GM23338 (cell line): ENCODE results near the gene CPXM2.

Experiments used
- CREB1 ChIP-seq: fragments of 250-450 bp; sonication (Bioruptor Pico); IDR thresholded peaks from 2 replicates; pipeline ENCODE4 v1.5.0; 2020; ENCODE audit warnings: low read depth, mild to moderate bottlenecking, moderate library complexity
- EZH2 ChIP-seq: fragments of 200-600 bp; sonication (generic); IDR thresholded peaks from one replicate; pipeline ENCODE4 v1.8.0; 2017; ENCODE audit warnings: antibody characterized with exemption, mild to moderate bottlenecking, low read depth; ENCODE audit not compliant: unreplicated experiment
- EZH2phosphoT487 ChIP-seq: fragments of 200-600 bp; sonication (generic); IDR thresholded peaks from one replicate; pipeline ENCODE4 v1.8.1; 2018; ENCODE audit warnings: antibody characterized with exemption; ENCODE audit not compliant: unreplicated experiment
- JUNB ChIP-seq: IDR thresholded peaks from one replicate; pipeline ENCODE4 v1.6.1; 2016; ENCODE audit warnings: antibody characterized with exemption; ENCODE audit not compliant: unreplicated experiment
- NANOG ChIP-seq: IDR thresholded peaks from 2 replicates; pipeline ENCODE4 v1.6.1; 2016; ENCODE audit warnings: antibody characterized with exemption, borderline replicate concordance
- POLR2AphosphoS5 ChIP-seq: IDR thresholded peaks from 2 replicates; pipeline ENCODE4 v1.6.1; 2016; ENCODE audit warnings: antibody characterized with exemption, low read depth
- STAT1 ChIP-seq: IDR thresholded peaks from one replicate; pipeline ENCODE4 v1.6.1; 2016; ENCODE audit warnings: antibody characterized with exemption; ENCODE audit not compliant: unreplicated experiment
- ZNF114 ChIP-seq: fragments of 250-450 bp; sonication (Bioruptor Pico); IDR thresholded peaks from 2 replicates; pipeline ENCODE4 v1.5.0; 2020; ENCODE audit warnings: mild to moderate bottlenecking, moderate library complexity
- TF ChIP-seq, protein P1 (sequence below), 2 experiments: fragments of 200-600 bp in 1 of 2; sonication (generic) in 1 of 2; conservative IDR thresholded peaks; 2 replicates each; pipeline versions ENCODE4 v1.5.1 to v1.6.1; 2016 to 2017; ENCODE audit warnings: antibody characterized with exemption in 2 of 2, low read depth in 2 of 2, mild to moderate bottlenecking in 2 of 2, moderate library complexity in 1 of 2
- TF ChIP-seq, protein P2 (sequence below): IDR thresholded peaks from one replicate; pipeline ENCODE4 v1.6.1; 2018; ENCODE audit warnings: antibody characterized with exemption; ENCODE audit not compliant: unreplicated experiment
- TF ChIP-seq, protein P3 (sequence below): IDR thresholded peaks from 2 replicates; pipeline ENCODE4 v1.6.1; 2016; ENCODE audit warnings: antibody characterized with exemption
- TF ChIP-seq, protein P4 (sequence below): fragments of 250-450 bp; sonication (Bioruptor Pico); IDR thresholded peaks from 2 replicates; pipeline ENCODE4 v1.5.0; 2020; ENCODE audit warnings: mild to moderate bottlenecking, moderate library complexity

DNA sequence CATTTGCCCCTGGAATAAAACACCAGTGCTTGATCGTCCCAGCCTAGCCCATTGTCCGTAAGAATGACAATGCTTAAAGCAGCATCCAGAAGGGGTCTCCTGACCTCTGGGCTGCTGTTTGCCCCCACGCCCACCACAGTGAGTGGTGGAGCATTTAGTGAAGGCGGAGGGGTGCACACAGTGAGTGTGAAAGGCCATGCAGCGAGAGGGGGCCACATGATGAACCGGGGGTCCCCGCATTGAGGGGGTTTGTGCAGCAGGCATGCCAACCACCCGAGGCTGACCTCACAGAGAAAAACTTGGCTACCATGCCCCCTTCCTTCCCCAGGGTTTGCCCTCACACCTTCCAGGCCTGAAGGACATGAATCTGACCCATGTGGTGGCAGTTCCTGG is 28.4 kb downstream of the CPXM2 start:
- TF ChIP-seq, protein P1, sequence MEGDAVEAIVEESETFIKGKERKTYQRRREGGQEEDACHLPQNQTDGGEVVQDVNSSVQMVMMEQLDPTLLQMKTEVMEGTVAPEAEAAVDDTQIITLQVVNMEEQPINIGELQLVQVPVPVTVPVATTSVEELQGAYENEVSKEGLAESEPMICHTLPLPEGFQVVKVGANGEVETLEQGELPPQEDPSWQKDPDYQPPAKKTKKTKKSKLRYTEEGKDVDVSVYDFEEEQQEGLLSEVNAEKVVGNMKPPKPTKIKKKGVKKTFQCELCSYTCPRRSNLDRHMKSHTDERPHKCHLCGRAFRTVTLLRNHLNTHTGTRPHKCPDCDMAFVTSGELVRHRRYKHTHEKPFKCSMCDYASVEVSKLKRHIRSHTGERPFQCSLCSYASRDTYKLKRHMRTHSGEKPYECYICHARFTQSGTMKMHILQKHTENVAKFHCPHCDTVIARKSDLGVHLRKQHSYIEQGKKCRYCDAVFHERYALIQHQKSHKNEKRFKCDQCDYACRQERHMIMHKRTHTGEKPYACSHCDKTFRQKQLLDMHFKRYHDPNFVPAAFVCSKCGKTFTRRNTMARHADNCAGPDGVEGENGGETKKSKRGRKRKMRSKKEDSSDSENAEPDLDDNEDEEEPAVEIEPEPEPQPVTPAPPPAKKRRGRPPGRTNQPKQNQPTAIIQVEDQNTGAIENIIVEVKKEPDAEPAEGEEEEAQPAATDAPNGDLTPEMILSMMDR (conservative IDR thresholded peaks at IDR 0.05; ENCODE audit: low read depth in 2 of 2), result no peak
- no peak for TF ChIP-seq POLR2AphosphoS5
- TF ChIP-seq, protein P2, sequence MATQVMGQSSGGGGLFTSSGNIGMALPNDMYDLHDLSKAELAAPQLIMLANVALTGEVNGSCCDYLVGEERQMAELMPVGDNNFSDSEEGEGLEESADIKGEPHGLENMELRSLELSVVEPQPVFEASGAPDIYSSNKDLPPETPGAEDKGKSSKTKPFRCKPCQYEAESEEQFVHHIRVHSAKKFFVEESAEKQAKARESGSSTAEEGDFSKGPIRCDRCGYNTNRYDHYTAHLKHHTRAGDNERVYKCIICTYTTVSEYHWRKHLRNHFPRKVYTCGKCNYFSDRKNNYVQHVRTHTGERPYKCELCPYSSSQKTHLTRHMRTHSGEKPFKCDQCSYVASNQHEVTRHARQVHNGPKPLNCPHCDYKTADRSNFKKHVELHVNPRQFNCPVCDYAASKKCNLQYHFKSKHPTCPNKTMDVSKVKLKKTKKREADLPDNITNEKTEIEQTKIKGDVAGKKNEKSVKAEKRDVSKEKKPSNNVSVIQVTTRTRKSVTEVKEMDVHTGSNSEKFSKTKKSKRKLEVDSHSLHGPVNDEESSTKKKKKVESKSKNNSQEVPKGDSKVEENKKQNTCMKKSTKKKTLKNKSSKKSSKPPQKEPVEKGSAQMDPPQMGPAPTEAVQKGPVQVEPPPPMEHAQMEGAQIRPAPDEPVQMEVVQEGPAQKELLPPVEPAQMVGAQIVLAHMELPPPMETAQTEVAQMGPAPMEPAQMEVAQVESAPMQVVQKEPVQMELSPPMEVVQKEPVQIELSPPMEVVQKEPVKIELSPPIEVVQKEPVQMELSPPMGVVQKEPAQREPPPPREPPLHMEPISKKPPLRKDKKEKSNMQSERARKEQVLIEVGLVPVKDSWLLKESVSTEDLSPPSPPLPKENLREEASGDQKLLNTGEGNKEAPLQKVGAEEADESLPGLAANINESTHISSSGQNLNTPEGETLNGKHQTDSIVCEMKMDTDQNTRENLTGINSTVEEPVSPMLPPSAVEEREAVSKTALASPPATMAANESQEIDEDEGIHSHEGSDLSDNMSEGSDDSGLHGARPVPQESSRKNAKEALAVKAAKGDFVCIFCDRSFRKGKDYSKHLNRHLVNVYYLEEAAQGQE, result no peak
- no peak for TF ChIP-seq JUNB
- no peak for TF ChIP-seq EZH2phosphoT487
- no peak for TF ChIP-seq EZH2
- no peak for TF ChIP-seq CREB1 (CRISPR knock-in tag)
- TF ChIP-seq NANOG, result no peak
- TF ChIP-seq, protein P3, sequence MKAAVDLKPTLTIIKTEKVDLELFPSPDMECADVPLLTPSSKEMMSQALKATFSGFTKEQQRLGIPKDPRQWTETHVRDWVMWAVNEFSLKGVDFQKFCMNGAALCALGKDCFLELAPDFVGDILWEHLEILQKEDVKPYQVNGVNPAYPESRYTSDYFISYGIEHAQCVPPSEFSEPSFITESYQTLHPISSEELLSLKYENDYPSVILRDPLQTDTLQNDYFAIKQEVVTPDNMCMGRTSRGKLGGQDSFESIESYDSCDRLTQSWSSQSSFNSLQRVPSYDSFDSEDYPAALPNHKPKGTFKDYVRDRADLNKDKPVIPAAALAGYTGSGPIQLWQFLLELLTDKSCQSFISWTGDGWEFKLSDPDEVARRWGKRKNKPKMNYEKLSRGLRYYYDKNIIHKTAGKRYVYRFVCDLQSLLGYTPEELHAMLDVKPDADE, result no peak
- TF ChIP-seq, protein P4, sequence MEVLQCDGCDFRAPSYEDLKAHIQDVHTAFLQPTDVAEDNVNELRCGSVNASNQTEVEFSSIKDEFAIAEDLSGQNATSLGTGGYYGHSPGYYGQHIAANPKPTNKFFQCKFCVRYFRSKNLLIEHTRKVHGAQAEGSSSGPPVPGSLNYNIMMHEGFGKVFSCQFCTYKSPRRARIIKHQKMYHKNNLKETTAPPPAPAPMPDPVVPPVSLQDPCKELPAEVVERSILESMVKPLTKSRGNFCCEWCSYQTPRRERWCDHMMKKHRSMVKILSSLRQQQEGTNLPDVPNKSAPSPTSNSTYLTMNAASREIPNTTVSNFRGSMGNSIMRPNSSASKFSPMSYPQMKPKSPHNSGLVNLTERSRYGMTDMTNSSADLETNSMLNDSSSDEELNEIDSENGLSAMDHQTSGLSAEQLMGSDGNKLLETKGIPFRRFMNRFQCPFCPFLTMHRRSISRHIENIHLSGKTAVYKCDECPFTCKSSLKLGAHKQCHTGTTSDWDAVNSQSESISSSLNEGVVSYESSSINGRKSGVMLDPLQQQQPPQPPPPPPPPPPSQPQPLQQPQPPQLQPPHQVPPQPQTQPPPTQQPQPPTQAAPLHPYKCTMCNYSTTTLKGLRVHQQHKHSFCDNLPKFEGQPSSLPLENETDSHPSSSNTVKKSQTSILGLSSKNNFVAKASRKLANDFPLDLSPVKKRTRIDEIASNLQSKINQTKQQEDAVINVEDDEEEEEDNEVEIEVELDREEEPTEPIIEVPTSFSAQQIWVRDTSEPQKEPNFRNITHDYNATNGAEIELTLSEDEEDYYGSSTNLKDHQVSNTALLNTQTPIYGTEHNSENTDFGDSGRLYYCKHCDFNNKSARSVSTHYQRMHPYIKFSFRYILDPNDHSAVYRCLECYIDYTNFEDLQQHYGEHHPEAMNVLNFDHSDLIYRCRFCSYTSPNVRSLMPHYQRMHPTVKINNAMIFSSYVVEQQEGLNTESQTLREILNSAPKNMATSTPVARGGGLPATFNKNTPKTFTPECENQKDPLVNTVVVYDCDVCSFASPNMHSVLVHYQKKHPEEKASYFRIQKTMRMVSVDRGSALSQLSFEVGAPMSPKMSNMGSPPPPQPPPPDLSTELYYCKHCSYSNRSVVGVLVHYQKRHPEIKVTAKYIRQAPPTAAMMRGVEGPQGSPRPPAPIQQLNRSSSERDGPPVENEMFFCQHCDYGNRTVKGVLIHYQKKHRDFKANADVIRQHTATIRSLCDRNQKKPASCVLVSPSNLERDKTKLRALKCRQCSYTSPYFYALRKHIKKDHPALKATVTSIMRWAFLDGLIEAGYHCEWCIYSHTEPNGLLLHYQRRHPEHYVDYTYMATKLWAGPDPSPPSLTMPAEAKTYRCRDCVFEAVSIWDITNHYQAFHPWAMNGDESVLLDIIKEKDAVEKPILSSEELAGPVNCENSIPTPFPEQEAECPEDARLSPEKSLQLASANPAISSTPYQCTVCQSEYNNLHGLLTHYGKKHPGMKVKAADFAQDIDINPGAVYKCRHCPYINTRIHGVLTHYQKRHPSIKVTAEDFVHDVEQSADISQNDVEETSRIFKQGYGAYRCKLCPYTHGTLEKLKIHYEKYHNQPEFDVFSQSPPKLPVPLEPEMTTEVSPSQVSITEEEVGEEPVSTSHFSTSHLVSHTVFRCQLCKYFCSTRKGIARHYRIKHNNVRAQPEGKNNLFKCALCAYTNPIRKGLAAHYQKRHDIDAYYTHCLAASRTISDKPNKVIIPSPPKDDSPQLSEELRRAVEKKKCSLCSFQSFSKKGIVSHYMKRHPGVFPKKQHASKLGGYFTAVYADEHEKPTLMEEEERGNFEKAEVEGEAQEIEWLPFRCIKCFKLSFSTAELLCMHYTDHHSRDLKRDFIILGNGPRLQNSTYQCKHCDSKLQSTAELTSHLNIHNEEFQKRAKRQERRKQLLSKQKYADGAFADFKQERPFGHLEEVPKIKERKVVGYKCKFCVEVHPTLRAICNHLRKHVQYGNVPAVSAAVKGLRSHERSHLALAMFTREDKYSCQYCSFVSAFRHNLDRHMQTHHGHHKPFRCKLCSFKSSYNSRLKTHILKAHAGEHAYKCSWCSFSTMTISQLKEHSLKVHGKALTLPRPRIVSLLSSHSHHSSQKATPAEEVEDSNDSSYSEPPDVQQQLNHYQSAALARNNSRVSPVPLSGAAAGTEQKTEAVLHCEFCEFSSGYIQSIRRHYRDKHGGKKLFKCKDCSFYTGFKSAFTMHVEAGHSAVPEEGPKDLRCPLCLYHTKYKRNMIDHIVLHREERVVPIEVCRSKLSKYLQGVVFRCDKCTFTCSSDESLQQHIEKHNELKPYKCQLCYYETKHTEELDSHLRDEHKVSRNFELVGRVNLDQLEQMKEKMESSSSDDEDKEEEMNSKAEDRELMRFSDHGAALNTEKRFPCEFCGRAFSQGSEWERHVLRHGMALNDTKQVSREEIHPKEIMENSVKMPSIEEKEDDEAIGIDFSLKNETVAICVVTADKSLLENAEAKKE (CRISPR knock-in tag), result no peak
- TF ChIP-seq ZNF114 (CRISPR knock-in tag), result no peak
- no peak for TF ChIP-seq STAT1
